T-helper 2 cell (primary cell): ENCODE results near the gene KLHL6.

Source experiments
- DNase-seq, 5 experiments: peaks; one replicate each; pipeline versions ENCODE4 v3.0.0 to v3.0.0-alpha.2; 2012 to 2022

KLHL6 gene

GRCh38 chr3:183502237-183503181 is 53.0 kb downstream of the KLHL6 start:
- DNase-seq = no peak

- no peak for DNase-seq
Measured at GRCh38 chr3:183500981-183501704, 54.4 kb downstream of the KLHL6 start.

- DNase-seq = no peak
Measured at GRCh38 chr3:183500319-183500718, 55.2 kb downstream of the KLHL6 start.

DNA sequence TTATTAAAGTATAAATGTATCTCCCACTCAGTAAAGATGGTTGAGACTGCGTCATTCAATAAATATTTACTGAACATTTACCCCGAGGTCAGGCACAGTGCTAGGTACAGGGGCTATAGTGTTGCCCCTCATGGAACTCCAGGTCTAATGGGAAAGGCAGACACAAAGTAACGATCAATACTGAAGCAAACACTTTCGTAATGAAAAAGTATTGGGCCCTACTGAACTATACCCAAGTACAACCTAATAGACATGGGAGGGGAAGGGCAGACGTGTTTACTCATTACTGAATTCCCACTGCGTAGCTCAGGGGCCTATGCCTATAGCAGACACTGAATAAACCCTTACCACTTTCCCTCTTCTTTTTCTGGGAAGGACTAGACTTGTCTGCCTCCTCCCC is 56.9 kb downstream of the KLHL6 start:
- DNase-seq = no peak

DNA sequence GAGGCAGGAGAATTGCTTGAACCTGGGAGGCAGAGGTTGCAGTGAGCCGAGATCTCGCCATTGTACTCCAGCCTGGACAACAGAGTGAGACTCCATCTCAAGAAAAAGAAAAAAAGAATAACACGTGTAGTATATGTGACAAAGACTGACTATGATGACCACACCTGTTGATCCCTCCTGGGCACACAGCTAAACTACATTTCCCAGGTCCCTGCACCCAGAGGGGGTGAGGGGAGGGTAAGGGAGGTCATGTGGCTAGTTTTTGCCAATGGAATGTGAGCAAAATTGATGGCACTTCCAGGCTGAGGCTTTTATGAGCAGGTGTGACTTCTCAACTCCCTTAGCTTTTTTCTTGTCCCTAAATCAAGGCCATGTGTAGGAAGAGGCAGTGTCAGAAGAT is 58.2 kb downstream of the KLHL6 start:
- no peak for DNase-seq

- no peak for DNase-seq
Measured at GRCh38 chr3:183496311-183496710, 59.2 kb downstream of the KLHL6 start.

DNA sequence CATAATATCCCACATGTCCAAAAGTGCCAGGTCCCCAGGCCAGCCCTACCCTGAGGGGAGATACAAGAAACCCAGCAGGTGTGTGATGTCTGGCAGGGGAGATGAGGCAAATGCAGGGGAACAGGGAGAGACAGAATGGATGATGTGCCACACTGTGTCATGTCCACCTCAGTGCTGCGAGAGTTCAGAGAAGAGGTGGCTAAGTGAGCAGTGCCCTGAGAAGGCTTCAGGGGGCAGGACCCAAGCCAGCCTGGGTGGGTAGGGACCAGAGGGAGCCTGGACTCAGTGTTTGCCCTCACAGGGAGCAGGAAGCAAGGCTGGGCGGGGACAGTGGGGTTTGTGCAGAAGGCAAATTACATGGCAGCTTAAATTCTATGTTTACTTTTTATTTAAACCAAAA is 61.2 kb downstream of the KLHL6 start:
- no peak for DNase-seq

DNA sequence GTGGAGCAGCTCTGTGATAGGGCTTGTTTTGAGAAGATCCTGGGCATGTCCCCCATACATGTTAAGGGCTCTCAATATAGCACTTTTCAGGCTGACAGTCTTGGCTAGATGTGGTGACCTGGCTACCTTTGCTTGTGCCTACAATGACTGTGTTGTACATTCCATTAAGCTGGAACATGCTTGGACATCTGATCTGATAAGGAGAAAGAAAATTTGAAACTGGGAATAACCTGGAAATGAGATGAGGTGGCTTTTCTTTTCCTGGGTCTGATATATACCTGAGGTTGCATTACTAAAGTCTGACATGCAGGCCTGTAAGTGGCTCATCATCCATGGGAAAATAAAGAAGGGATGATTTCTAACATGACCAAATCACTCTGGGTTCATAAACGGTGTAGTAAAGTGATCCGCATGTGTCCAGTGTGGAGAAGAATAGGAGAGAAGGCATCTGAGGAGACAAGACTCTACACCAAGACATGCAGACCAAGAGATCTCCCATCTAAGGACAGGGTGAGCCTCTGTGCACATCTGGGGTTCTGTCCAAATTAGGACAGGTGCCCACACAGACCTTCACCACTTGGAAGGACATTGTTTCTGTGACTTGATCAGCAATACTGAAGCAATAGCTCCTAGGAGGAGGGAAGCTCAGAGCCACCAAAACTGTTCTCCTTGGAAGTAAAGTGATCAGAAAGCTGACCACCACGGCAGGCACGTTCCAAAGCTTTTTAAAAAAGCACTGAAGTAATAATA is 62.0 kb downstream of the KLHL6 start:
- no peak for DNase-seq

DNA sequence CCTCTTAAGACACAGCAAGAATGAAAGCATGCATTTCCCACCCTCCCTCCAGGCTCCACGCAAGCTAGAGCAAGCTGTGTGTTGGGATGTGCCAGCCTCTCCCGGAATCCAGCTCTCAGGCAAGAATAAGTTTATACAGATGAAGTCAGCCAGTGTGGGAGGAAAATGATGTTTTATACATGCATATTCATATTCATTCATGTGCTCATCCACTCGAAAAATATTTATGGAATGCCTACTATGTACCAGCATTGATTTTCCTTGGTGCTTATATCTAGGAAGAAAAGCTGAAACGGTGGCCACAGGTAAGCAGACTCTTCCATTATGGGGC is 62.7 kb downstream of the KLHL6 start:
- DNase-seq = no peak

GRCh38 chr3:183491923-183492848 is 63.3 kb downstream of the KLHL6 start:
- DNase-seq = no peak

- no peak for DNase-seq
Measured at GRCh38 chr3:183491109-183491922, 64.2 kb downstream of the KLHL6 start.

- DNase-seq = no peak
Measured at GRCh38 chr3:183490653-183491052, 64.9 kb downstream of the KLHL6 start.

DNA sequence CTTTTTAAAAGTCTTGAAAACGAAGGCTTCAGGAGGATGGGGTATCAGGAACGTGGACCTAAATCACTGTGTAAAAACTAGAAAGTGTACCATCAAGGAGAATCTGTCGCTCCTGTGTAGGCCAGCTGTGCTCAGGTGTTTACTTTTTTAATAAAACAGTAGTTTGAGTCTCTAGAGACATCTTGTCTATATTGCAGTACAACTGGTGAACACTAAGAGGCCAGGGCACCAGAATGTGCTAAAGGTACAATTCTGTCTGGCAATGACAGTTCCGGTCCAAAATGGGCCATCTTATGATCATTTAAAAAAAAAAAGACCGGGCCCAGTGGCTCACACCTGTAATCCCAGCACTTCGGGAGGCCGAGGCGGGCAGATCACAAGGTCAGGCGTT is 65.3 kb downstream of the KLHL6 start:
- no peak for DNase-seq

- no peak for DNase-seq
Measured at GRCh38 chr3:183489455-183490210, 65.9 kb downstream of the KLHL6 start.

- DNase-seq = no peak
Measured at GRCh38 chr3:183488343-183488742, 67.2 kb downstream of the KLHL6 start.

DNA sequence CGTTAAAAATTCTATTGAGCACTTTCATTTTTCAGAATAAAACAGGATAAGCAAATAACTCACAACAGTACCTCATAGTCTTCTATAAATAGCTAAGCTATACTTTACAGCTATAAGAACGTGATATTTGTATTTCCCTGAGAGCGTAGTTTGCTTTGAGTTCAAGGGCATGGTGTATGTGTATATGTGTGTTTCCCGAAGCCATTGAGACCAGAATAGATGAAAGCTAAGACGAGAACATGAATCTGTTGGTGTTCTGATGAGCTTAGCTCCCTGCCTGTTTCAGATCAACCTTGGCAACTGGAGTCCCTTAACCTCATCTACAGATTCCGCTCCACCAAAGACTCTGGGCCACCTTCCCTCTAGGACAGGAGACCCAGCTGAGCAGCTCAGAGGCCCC is 67.6 kb downstream of the KLHL6 start:
- DNase-seq = no peak

DNA sequence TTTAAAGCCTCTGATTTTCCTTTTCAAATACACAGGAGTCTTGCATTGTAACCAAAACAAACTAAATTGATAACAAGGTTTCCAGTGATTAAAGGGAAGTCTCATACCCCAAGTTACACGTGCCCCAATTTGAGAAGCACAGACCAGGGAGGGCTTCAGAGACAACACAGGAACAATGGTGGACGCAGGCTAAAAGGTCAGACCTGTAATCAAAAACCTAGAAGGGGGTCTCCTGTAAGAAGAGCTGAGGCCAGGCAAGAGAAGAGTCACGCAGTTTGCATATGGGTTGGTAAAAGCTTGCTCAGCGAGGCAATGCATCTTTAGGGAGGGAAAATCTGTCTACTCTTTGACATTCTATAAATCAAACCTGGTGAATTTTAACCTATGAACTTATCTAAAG is 68.5 kb downstream of the KLHL6 start:
- DNase-seq = no peak

GRCh38 chr3:183486472-183486871 is 69.0 kb downstream of the KLHL6 start:
- DNase-seq = no peak

DNA sequence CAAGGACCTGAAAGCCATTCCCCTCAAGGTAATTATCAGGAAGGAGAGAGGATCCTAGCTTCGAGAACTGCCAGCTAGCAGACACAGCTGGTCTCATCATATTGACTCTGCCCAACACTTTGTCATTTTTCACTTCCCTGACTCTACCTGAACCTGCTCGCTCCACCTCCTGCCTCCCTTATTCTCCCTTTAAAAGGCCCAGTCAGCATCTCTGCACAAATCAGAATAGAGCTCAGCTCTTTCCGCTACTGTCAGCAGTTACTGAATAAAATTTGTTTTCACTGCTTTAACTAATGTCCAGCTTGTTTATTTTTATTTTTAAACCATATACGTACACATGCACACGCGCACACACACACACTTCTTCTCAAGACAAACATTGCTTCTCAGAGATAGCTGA is 69.9 kb downstream of the KLHL6 start:
- DNase-seq = no peak

DNA sequence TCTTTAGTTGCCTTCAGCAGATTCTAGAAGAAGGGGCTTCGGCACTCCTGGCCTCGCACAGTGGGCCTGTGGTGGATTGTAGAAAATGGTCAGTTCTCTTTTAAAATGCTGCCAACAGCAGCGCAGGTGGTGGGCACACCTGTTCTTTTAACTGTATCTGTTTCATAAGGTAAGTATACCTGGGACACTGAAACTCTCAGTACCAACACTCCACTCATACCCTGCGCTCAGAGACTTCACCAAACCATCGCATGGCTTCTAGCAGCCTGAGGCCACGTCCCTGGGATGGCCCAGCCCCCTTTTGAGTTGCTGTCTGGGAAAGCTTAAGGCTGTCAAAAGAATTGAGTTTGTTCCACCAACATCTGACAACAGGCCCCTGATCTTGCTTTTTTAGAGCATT is 70.4 kb downstream of the KLHL6 start:
- no peak for DNase-seq
